ENCODE measurements around the gene GEMIN5.
"Not testable (repeated sequence)": the region's sequence is repeated elsewhere in the genome, so short reads cannot be mapped to it uniquely, and the experiment has no call there.

GEMIN5 gene, protein sequence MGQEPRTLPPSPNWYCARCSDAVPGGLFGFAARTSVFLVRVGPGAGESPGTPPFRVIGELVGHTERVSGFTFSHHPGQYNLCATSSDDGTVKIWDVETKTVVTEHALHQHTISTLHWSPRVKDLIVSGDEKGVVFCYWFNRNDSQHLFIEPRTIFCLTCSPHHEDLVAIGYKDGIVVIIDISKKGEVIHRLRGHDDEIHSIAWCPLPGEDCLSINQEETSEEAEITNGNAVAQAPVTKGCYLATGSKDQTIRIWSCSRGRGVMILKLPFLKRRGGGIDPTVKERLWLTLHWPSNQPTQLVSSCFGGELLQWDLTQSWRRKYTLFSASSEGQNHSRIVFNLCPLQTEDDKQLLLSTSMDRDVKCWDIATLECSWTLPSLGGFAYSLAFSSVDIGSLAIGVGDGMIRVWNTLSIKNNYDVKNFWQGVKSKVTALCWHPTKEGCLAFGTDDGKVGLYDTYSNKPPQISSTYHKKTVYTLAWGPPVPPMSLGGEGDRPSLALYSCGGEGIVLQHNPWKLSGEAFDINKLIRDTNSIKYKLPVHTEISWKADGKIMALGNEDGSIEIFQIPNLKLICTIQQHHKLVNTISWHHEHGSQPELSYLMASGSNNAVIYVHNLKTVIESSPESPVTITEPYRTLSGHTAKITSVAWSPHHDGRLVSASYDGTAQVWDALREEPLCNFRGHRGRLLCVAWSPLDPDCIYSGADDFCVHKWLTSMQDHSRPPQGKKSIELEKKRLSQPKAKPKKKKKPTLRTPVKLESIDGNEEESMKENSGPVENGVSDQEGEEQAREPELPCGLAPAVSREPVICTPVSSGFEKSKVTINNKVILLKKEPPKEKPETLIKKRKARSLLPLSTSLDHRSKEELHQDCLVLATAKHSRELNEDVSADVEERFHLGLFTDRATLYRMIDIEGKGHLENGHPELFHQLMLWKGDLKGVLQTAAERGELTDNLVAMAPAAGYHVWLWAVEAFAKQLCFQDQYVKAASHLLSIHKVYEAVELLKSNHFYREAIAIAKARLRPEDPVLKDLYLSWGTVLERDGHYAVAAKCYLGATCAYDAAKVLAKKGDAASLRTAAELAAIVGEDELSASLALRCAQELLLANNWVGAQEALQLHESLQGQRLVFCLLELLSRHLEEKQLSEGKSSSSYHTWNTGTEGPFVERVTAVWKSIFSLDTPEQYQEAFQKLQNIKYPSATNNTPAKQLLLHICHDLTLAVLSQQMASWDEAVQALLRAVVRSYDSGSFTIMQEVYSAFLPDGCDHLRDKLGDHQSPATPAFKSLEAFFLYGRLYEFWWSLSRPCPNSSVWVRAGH (N-terminal part only)

DNA sequence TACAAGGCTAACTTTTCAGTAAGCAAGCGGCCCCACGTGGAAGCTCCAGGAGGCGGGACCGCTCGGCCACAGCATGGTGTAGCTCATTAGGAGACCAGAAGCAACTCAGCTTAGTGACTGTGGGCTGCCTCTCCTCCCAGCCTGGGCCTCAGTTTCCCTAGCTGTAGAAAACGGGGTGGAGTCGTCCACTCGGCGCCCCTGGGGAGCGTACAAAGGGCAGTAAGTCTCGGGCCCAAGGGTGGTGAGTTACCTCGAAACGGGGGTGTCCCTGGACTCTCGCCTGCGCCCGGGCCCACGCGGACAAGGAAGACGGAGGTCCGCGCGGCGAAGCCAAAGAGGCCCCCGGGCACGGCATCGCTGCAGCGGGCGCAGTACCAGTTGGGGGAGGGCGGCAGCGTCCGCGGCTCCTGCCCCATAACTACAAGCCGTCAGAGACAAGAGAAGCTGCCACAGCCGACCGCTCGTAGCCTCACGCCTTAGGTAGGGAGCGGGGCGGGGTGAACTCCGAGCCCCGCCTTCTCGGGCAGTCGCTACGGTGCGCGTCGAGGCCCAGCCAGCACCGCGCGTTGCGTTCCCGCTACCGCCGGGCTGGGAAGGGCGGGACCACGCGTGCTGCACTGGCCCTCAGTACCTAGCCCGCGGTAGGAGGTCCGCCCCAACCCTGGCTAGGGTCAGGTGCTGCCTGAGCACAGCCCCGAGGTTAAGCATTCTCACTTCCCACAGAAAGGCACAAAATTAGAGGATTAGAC, at the start of gene GEMIN5:
Gene GEMIN5 (minus strand): TSS at position 494 of the 749 bp plus-strand sequence. CDS start 78 bp downstream, at position 416.
- in situ Hi-C loops (cut with HindIII; ENCODE audit: low sequenced_read_pairs) = no loop called here

DNA sequence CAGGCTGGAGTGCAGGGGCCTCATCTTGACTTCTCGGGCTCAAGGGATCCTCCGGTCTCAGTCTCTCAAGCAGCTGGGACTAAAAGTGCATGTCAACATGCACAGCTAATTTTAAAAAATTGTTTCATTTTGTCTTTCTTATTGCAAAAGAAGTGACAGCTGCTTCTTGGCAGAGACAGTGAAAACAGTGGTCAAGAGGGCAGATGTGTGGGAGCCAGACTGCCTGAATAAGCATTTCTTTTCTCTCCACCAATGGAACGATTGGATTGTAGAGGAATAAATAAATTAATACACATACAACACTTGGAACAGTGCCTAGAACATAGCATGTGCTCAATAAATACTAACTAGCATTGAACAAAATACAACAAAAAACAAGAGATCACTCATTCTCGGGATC, 48.1 kb upstream of the GEMIN5 start:
- in situ Hi-C loops (cut with HindIII; ENCODE audit: low sequenced_read_pairs) = no loop called here

DNA sequence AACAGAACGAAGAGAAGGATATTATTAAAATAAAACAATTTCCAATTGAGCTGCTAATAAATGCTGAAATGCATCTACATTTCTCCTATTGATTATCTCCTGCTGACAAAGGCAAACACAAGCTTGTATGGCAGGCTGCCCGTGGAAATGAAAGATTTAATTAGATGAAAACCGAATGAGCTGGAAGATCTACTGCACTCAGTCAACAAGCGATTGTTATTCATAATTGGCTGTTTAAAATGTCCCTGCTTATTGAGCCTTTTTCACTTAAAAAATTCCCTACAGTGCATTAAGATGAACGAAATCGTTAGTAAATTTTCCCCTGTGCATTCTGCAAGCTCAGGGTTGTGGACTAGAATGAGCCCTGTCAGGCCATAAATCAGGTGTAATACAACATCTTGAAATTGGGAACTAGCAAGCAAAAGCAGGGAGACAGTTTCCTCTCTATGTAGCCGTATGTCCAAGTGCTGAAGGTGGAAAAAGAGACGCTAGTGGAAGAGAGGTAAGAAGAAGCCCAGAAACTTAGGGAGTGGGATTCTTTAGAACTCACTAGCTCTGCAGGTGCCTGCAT, 47.0 kb upstream of the GEMIN5 start:
- in situ Hi-C loops (cut with HindIII; ENCODE audit: low sequenced_read_pairs) = no loop called here

DNA sequence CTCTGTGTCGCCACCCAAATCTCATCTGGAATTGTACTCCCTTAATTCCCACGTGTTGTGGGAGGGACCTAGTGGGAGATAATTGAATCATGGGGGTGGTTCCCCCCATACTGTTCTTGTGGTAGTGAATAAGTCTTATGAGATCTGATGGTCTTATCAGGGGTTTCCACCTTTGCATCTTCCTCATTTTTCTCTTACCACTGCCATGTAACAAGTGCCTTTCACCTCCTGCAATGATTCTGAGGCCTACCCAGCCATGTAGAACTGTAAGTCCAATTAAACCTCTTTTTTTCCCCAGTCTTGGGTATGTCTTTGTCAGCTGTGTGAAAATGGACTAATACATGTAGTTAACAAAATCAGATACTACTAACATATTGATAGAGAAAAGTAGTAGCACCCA, 40.3 kb upstream of the GEMIN5 start:
- in situ Hi-C loops (cut with HindIII; ENCODE audit: low sequenced_read_pairs) = not testable (repeated sequence)

DNA sequence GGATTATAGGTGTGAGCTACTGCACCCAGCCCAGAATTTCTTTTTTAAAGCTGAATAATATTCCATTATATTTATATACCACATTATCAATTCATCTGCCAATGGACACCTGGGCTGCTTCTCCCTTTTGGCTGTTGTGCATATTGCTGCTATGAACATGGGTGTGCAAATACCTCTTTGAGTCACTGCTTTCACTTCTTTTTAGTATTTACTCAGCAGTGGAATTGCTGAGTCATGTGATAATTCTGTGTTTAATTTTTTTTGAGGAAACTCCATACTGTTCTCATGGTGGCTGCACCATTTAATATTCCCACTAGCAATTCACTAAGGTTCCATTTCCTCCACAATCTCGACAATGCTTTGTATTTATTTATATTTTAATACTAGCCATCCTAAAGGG, 39.4 kb upstream of the GEMIN5 start:
- in situ Hi-C loops (cut with HindIII; ENCODE audit: low sequenced_read_pairs) = no loop called here

DNA sequence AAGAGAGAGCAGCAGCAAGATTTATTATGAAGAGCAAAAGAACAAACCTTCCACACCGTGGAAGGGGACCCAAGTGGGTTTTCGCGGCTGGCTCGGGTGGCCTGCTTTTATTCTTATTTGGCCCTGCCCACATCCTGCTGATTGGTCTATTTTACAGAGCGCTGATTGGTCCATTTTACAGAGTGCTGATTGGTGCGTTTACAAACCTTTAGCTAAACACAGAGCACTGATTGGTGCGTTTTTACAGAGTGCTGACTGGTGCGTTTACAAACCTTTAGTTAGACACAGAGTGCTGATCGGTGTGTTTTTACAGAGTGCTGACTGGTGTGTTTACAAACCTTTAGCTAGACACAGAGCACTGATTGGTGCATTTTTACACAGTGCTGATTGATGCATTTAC, 38.1 kb upstream of the GEMIN5 start:
- in situ Hi-C loops (cut with HindIII; ENCODE audit: low sequenced_read_pairs) = not testable (repeated sequence)

DNA sequence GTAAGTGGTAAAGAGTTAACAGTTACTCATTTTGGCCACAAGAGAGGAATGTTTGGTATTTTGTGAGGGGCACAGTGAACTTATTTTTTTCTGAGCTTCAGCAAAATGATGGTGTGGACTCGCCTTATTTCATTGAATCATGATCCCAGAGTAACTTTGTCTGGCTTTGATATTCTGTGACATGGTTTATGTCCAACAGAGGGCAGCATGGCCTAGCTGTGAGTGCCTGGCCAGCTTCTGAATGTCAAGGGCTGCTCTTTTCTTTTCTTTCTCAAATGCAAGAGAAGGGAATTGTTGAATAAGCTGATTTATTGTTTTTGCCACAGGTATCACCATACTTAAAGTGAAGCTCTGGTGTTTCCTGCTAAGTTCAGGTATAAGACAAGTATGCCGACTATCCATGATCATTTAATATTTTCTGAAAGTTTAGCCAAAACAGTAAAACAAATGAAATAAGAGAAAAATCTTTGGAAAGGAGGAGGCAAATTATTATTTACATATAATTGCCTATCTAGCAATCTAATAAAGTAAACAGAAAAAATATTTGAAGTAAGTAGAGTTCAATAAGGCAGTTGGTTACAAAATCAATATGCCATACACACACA, 34.6 kb upstream of the GEMIN5 start:
- in situ Hi-C loops (cut with HindIII; ENCODE audit: low sequenced_read_pairs) = no loop called here

DNA sequence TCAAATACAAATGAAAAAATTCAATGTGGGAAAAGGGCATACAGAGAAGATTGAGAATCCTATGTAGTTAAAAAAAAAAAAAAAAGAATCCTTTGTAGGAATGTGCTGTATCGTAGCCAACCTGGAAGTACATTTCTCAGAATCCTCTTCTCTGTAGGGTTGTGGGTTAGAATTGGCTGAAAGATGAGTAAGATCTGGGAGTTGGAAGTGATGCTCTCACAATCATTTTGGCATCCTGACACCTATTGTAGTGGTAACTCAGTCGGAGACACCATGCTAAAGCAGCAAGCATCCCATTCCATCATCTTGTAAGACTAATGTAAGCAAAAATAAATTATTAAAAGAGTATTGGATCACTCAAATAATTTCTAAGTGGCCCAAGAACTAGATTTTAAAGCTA, 33.5 kb upstream of the GEMIN5 start:
- in situ Hi-C loops (cut with HindIII; ENCODE audit: low sequenced_read_pairs) = no loop called here

DNA sequence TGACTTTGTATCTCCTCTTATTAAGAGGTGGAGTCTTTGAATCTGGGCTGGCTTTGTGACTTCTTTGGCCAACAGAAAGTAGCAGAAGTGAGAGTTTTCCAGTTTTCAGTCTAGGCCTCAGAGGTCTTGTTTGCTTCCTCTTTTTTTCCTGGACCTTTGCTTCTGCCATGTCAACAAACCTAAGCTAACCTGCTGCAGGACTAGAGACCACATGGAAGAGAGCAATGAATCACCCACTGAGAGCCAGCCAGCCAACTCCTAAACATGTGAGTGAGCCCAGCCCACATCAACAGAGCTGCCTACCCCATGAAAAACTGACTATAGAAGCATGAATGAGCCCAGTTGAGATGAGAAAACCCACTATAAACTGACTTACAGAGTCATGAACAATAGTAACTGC, 32.7 kb upstream of the GEMIN5 start:
- in situ Hi-C loops (cut with HindIII; ENCODE audit: low sequenced_read_pairs) = no loop called here

DNA sequence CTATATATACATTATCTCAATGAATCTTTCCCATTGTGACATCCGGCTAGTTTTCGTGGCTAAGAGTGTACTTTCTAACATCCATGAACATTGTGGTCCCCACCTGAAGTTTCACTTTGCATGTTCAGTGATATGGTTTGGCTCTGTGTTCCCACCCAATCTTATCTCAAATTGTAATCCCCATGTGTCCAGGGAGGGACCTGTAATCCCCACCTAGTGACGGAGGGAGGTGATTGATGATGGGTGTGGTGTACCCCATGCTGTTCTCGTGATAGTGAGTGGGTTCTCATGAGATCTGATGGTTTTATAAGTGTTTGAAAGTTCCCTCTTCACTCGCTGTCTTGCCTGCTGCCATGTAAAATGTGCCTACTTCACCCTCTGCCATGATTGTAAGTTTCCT, 30.9 kb upstream of the GEMIN5 start:
- in situ Hi-C loops (cut with HindIII; ENCODE audit: low sequenced_read_pairs) = no loop called here

DNA sequence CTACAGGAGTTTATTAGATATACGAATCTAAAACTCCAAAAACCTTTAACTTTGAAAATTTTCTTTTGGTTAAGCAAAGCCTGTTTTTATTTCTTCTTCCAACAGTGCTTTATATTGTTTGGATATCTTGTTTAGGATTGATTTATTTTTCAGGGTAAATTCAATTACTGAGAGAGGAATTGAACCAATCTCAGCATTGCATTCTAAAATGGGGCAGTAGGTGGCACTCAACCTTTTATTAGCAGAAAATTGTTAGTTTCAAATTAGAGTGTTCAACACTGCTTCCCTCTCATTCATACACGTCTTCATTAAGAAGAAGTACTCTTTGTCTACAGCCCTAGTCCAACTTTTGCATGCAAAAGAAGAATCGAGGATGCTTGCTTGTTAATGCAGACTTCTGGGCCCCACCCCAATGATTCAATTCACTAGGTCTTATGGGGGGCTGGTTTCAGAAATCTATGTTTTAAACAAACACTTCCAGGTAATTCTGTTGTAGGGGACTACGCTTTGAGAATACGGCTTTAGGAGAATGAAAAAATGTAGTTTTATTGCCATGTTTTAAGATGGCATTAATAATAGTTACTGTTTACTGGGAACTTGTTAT, 29.5 kb upstream of the GEMIN5 start:
- in situ Hi-C loops (cut with HindIII; ENCODE audit: low sequenced_read_pairs) = no loop called here

DNA sequence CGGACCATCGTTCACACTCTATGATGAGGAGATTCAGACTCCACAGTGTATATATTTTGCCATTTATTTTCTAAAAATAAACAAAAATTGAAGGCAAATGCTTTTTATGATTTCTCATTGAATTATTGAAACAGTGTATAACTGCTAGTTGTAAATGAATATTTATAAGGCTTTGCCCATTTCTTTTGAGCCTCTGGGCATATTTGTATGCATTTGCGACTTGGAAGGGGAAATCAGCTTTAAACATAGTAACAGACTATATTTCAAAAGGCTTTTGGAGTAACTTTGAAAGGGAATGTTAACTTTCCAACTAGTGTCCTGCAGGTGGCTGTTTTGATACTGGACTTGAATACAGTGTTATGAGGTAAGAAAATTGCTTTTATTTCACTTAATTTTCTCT, 28.9 kb upstream of the GEMIN5 start:
- in situ Hi-C loops (cut with HindIII; ENCODE audit: low sequenced_read_pairs) = no loop called here

DNA sequence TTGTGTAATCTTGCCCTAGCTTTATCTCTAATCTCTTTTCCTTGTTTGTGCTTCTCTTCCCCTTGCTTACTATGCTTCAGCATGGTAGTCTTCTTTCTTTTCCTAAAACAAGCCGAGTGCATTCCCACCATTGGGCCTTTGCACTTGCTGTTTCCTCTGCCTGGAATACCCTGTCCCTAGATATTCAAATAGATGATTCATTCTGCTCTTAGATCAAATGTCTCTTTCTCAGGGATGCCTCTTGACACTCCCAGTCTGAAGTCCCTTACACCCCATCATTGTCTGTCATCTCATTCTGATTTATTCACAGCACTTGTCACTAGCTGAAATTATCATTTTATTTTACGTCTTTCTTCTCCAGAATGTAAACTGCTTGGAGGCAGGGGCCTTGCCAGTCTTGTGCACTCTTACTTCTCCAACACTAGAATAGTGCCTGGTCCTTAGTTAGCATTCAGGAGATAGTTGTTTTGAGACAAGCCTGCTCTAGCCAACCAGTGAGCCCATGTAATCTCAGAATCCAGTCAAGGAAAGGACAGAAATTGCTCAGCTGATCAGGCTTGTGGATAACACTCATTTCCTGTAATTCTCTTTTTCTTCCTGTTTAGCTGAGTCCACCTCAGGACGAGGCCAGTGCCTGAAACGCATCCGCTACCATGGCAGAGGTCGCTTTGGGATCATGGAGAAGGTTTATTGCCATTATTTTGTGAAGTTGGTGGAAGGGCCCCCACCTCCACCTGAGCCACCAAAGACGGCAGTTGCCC, 28.2 kb upstream of the GEMIN5 start:
- in situ Hi-C loops (cut with HindIII; ENCODE audit: low sequenced_read_pairs) = no loop called here

DNA sequence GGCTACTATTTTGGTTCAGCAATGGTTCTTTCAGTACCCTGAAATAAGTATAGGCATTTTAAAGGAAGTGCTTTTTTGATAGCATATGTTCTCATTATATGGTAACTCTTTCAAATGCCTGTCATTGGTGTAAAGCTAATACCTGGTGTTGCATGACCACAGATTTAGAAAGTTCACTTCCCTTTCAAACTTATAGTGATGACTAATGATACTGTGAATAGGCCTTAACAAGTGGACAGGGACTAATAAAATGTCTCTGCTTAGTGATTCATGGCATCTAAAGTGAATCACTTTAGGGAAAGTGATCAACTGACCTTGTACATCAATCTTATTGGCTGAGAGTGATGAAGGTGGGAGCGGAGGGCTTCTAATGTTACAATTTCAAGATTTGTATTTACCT, 24.5 kb upstream of the GEMIN5 start:
- in situ Hi-C loops (cut with HindIII; ENCODE audit: low sequenced_read_pairs) = no loop called here

DNA sequence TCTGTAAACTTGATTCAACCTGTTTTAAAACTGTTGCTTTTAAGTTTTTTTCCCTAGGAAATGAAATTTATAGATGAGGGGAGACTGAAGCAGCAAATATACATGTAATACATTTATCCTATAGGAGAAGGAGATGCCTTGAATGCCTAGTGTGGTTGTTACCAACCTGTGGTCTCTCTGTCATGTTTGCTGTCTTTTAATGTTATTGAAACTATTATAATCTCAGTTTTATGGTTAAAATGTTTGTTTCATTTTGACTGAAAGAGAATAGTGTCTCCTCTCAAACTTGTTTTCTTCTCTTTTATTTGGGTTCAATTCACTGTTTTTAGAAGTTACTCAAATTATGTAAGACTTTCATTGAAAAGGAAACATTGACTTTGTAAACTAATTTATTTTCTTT, 18.7 kb upstream of the GEMIN5 start:
- in situ Hi-C loops (cut with HindIII; ENCODE audit: low sequenced_read_pairs) = no loop called here

DNA sequence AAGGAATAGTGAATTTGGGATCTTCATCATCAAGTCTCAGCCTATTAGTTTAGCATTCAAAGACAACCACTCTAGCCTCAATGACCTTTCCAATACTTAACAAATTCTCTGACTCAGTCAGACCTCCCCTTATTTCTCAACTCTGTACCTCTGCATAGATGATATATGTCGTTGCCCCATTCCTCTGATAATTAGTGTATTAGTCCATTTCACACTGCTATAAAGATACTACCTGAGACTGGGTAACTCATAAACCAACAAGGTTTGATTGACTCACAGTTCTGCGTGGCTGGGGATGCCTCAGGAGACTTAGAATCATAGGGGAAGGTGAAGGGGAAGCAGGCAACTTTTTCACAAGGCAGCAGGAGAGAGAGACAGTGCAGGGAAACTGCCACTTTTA, 11.8 kb upstream of the GEMIN5 start:
- in situ Hi-C loops (cut with HindIII; ENCODE audit: low sequenced_read_pairs) = no loop called here

DNA sequence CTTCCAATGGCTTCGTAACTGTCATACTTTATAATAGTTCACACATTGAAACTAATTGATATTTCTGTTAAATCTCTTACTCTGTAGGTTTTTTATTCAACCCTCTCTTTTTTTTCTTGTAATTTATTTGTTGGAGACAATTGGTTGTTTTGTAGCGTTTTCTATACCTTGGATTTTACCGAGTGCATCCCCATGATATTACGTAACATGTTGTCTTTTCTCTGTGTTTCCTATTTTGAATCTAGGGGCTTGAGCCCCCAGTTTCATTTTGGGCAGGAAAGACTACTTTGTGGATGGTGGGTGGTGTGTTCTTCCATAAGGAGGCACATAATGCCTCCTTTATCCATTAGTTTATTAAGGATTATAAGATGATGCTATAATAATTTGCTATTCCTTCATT, 10.3 kb upstream of the GEMIN5 start:
- in situ Hi-C loops (cut with HindIII; ENCODE audit: low sequenced_read_pairs) = no loop called here

DNA sequence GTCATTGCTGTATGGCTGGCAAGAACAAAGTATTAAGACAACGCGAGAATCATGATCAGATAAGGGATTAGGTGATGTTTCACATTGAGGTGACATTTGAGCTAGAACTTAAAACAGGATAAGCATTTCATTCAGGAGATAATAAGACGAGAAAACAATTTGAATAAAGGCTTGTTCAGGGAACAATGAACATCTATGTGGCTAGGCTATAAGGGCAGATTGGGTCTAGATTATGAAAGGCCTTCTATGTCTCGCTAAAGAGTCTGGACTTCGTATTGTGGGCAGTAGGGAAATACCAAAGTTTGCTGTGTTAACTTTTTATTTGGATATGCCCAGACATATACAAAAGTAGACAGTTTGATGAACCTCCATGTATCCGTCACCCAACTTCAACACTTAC, 9.8 kb upstream of the GEMIN5 start:
- in situ Hi-C loops (cut with HindIII; ENCODE audit: low sequenced_read_pairs) = no loop called here
